Measurements from ENCODE around the gene CCDC9B.

Gene CCDC9B

GRCh38 chr15:40355976-40356585, 15.3 kb upstream of the CCDC9B start:
- H3K4me1 ChIP-seq: peaks cover 10% of the 10 kb centered on the region
- H2AFZ ChIP-seq: no peak overlapping the region
- H3K27ac ChIP-seq: no peak overlapping the region
- H3K4me2 ChIP-seq (ENCODE audit: low read length): no peak overlapping the region
- no peaks in the 10 kb centered on the region for H3K79me2 ChIP-seq
- TF ChIP-seq CTCF (IDR thresholded peaks at IDR 0.05): no peak
- no peaks in the 10 kb centered on the region for H3K9me3 ChIP-seq (ENCODE audit: control insufficient read depth, low read length)
- H3K4me3 ChIP-seq (ENCODE audit: low read depth, low read length): no peak overlapping the region
- no peaks in the 10 kb centered on the region for H3K36me3 ChIP-seq (ENCODE audit: control insufficient read depth, insufficient read depth, low read length)
- no peak overlapping the region for H3K9ac ChIP-seq
- no peaks in the 10 kb centered on the region for H3K27me3 ChIP-seq (ENCODE audit: control insufficient read depth, insufficient read depth, low read length)

GRCh38 chr15:40354408-40355171, 13.9 kb upstream of the CCDC9B start:
- Histone ChIP-seq H3K27ac (no peak overlapping the region), H2AFZ (no peak overlapping the region), H3K4me2 (ENCODE audit: low read length) (no peak overlapping the region), H3K27me3 (ENCODE audit: control insufficient read depth, insufficient read depth, low read length) (no peaks in the 10 kb centered on the region), H3K9ac (no peak overlapping the region), H3K36me3 (ENCODE audit: control insufficient read depth, insufficient read depth, low read length) (no peaks in the 10 kb centered on the region), H3K79me2 (no peaks in the 10 kb centered on the region), H3K4me1 (peaks cover 10% of the 10 kb centered on the region), H3K9me3 (ENCODE audit: control insufficient read depth, low read length) (no peaks in the 10 kb centered on the region), H3K4me3 (ENCODE audit: low read depth, low read length) (no peak overlapping the region)
- TF ChIP-seq CTCF (IDR thresholded peaks at IDR 0.05): peak; percentile 43

GRCh38 chr15:40353697-40354096, 13.0 kb upstream of the CCDC9B start:
- Histone ChIP-seq H3K9me3 (ENCODE audit: control insufficient read depth, low read length) (no peaks in the 10 kb centered on the region), H3K4me1 (peaks cover 10% of the 10 kb centered on the region), H3K36me3 (ENCODE audit: control insufficient read depth, insufficient read depth, low read length) (no peaks in the 10 kb centered on the region), H3K4me3 (ENCODE audit: low read depth, low read length) (no peak overlapping the region), H2AFZ (peak overlapping the region; percentile 34), H3K9ac (no peak overlapping the region), H3K27ac (peak overlapping the region; percentile 22), H3K27me3 (ENCODE audit: control insufficient read depth, insufficient read depth, low read length) (no peaks in the 10 kb centered on the region), H3K79me2 (no peaks in the 10 kb centered on the region), H3K4me2 (ENCODE audit: low read length) (no peak overlapping the region)
- no peak for TF ChIP-seq CTCF (IDR thresholded peaks at IDR 0.05)

- H3K4me2 ChIP-seq (ENCODE audit: low read length): no peak overlapping the region
- no peak overlapping the region for H2AFZ ChIP-seq
- no peak overlapping the region for H3K4me3 ChIP-seq (ENCODE audit: low read depth, low read length)
- no peaks in the 10 kb centered on the region for H3K9me3 ChIP-seq (ENCODE audit: control insufficient read depth, low read length)
- H3K79me2 ChIP-seq: no peaks in the 10 kb centered on the region
- TF ChIP-seq CTCF (IDR thresholded peaks at IDR 0.05): no peak
- no peak overlapping the region for H3K27ac ChIP-seq
- H3K9ac ChIP-seq: no peak overlapping the region
- H3K4me1 ChIP-seq: peaks cover 9% of the 10 kb centered on the region
- H3K27me3 ChIP-seq (ENCODE audit: control insufficient read depth, insufficient read depth, low read length): no peaks in the 10 kb centered on the region
- no peaks in the 10 kb centered on the region for H3K36me3 ChIP-seq (ENCODE audit: control insufficient read depth, insufficient read depth, low read length)
Measured at GRCh38 chr15:40352281-40352901, 11.7 kb upstream of the CCDC9B start.

Measured in parathyroid adenoma (tissue), 2 donors.